HK-2 (cell line): Measurements from ENCODE around the gene POC1A.

ENCODE experiments used
- DNase-seq: peaks from one replicate; pipeline ENCODE4 v3.0.0-alpha.2; 2018; ENCODE audit not compliant: unreplicated experiment

Gene POC1A

DNA sequence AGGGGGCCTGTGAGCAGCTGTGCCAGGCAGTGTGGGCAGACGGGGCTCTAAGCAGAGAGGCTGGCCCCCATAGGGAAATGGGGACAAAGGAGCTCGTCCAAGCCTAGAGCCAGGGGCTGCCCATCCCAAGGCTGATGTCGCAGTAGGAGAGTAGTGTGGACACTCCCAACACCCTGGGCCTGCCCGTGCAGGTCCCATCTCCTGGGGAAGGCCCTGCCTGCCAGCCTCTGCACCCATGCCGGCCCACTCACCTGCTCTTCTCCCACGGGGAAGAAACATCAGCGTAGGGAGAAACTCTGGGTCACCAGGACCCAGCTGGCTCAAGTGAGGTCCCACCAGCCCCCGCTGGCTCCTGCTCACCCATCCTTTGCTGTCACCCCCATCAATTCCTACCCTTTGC, 87.2 kb downstream of the POC1A start:
- no peak for DNase-seq

DNA sequence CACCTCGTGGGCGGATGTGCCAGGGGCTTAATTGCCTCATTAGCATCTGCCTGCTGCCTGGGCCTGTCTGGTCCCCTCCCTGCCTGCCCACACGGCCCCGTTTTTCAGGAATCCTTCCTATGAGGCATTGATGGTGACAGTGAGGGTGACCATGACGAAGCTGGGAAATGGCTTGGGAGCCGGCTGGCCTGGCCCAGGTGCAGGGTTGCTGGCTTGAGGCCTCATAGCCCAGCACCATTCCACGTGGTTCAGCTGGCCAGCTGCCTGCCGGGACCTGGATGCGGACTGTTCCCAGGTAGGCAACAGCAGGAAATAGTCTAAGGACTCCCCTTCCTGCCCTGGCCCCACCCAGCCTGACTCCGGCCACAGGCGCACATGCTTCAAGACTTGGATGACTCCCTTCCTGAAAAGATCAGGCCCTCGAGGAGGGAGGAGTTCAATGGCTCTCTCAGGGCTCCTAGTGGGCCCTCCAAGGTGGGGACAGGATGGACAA, 88.9 kb downstream of the POC1A start:
- DNase-seq: no peak

DNA sequence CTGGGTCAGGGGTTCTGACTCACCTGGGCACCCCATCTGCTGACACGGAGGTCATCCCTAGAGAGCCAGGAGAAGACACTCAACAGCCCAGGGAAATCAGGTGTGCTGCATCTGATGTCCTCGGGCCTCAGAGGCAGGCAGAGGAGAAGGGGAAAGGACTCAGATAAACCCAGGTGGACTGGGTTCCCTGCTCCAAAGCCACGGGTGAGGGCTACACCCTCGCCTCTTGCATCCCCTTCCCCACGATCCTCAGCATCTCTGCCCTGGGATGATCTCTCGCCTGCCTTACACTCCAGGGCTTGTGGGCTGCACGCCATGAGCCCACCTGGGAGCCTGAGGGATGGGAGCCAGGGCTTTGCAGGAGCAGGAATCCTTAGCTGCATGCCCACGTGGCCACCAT, 89.7 kb downstream of the POC1A start:
- no peak for DNase-seq

DNA sequence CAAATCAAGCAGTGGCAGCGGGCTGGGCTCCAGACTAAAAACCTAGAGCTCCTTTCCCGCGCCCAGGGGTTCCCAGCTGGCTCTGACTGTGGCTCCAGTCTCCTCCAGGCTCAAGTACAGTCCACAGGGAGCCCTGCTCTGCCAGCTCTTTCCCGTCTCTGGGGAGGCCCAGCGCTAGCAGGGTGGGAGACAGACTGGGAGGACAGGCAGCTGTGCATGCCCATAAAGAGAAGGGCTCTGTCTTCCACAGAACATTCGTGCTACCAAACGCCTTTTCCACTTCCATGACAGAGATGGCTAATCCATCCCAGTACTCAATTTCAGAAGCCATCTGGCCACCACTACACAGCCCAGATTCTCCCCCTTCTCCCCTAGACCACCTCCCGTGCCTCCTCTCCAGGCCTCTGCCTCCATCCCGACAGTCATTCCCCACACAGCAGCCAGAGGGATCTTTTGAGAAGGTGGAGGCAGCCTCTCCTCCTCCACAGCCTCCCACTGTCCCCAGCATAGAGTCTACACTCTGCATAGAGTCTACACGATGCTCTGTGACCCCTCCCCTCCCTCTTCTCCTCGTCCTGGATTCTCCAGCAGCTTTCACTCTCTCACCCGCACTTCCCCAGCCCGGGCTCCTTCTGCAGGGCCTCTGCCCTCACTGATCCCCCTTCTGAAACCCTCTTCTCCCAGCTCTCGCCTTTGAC, 91.0 kb downstream of the POC1A start:
- no peak for DNase-seq

DNA sequence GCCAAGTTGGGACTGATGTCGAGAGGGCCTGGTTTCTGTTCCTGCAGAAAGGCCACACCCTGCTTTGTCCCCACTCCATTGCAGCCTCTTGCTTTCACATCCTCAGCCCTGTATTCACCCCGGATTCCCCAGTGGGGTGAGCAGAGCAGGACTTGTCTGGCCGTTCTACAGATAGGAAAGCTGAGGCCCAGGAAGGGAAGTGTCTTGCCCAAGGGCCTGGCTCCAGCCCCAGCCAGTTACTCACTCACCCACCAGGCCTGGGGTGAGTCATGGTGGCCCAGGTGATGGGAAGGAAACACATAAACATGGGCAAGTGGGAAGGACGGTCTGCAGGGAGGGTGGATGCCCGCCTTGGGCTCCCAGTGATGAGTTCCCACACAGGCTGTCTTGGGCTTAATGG, 91.7 kb downstream of the POC1A start:
- peak; percentile 79 for DNase-seq

DNA sequence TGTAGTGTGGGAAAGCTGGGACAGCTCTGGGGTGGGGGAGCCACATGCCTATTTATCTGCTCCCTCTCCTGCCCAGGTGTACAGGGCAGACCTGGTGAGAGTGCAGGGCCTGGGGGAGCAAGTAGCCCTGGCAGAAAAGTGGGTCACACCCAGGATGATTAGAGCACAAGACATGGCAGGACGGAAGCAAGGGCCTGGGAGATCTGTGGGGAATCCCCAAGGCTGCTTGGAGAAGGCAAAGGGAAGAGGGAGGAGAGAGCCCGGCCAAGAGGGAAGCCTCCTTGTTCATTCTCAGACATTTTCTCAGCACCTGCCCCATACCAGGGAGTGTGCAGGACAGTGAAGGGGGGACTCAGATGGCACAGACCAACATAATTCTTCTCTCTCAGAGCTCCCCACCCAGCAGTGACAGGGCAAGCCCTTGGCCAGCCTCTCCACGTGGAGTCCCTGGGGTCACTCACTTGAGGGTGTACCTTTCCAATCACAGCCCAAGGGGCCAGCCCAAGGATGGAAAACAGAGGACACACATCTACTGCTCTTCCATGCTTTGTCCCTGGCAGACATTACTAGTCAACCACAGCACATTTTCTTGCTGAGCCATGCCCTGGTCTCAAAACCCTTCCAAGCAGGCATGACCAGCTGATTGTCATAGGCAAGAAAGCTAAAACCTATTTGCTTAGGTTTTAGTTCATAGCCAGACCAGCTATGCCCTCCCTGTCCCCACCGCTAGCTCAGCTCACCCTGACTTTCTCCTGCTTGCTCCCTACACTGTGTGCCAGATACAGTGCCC, 92.9 kb downstream of the POC1A start:
- DNase-seq: no peak

DNA sequence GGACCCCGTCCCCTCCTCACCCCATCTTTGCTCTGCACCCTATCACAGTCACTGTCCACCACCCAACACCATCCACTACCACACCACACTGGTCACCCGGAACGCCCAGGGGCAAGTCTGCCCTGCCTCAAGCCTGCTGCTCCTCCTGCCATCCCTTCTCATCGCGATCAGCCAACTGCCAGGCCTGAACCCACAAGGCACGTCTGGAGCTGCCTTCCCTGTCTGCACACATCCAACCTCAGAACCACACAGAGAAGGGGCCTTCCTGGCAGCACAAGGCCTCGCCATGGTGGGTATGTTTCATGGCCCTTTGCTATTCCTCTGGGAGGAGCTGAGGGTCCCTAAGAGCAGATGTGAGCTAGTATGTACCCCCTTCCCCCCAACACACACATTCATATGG, 94.4 kb downstream of the POC1A start:
- no peak for DNase-seq

DNA sequence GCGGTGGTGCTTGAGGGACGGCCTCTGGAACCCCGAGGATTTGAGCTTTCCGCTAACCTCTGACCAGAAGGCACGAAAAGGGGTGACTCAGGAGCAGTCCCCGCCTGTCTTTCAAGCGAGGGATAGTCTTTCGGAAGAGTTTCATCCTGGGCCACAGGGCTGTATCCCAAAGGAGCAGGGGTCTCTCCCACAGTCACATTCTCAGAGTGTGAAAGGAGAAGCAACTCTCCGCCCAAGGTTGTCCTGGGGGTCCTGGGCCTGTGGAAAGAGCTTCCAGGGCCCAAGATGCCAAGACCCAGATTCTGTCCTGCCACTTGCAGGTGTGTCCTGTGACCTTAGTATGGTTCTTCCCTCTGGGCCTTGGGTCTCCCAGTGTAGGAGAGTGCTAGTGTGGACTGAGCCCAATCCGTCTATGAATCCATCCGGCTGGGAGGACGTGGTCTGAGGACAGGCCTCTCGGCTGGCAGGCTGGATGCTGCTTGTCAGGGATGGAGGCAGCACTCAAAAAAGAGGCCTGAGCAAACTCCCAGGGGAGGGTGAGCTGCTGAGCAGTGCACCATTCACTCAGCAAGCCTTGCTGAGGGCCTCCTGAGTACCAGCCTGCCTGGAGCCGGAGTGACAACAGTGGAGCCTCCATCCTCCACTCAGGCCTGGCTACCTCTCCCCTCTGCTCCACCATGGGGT, 96.3 kb downstream of the POC1A start:
- no peak for DNase-seq

DNA sequence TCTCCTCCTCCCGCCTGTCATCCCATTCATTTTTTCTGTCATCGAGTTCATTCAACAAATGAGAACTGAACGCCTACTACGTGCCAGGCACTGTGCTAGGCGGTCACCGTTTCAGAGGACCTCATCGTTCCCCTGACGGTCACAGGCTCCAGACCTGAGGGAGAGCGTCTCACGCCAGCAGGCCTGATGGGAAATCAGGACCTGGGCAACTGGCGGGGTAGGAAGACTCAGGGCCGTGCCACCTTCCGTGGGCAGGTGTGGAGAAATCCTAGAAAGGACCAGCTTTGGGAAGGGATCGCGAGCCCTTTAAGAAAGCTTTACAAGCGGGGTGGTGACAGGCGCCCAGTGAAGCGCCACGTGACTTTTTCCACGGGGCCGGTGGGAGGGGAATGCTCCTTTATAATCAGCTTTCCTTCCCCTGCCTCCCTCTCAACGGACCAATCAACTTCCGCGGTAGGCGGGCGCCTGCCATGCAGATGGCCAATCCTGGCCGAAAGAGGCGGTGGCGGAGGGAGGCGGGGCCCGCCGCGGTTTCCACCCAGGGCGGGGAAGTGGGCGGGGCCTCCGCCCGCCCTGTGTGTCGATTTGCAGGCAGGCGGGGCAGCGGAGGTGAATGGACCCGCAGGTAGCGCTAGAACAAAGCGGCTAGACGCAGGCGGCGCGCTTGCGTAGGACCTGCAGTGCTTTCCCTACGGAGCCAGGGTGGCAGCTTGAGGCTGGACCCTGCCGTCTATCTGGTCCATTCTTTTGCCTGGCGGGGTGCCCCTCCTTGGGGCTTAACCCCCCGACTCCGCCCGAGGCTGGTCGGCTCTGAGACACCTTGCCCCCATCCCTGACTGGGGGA, 97.0 kb downstream of the POC1A start:
- DNase-seq: peak; percentile 97

DNA sequence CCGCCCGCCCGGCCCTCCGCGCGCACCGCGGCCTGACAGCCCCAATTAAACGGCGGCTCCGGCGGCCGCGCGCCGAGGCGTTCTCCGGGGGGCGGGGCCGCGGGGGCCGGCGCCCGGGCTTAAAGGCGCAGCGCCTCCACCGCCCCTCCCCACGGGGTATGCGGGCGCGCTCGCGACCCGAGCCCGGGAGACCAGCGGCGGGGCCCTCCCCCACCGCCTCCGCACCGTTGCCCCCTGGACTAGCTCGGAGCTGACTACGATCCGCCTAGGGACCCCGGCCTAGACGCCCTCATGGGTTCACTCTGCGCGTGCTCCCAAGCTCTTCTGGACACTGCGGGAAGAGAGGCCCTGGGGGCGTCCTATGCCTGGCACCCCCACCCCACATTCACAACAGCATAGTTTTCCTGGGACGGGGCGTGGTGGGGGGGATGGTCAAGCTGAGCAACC, 97.7 kb downstream of the POC1A start, which contains the start of gene DUSP7:
TSS of gene DUSP7 (minus strand) at position 51 of the 447 bp plus-strand sequence. CDS start 205 bp downstream, outside the sequence.
- DNase-seq: peak; percentile 44

DNA sequence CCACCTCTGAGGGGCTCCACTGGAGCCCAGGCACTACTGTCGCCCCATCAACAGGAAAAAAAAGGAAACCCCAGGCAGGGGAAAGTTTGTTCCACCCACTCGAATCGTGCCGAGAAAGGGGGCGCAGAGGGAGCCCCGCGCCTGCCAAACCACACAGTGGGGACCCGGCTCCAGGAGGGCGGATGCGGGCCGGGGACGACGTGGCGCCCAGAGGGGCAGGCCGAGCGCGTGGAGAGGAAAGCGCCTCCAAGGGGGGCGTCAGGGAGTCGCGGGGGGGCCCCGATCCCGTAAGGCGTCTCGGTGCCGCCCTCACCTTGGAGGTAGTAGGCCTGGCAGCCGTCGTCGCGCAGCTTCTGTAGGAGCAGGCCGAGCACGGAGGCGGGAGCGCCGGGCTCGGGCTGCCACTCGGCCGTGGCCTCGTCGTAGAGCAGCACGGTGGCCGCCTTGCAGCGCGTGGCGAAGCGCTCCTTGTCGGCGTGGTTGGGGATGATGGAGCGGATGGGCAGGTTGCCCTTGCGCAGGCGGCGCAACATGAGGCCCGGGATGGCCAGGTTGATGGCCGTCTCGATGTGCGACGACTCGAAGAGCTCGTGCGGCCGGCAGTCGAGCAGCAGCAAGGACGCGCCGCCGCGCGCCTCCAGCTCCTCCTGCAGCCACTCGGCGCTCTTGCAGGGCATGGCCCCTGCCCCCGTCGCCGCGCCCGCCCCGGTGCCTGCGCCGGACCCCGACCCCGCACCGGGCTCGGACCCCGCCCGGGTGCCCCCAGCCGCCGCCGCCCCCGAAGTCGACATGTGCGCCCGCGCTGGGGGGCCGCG, 98.5 kb downstream of the POC1A start:
- peak; percentile 44 for DNase-seq

DNA sequence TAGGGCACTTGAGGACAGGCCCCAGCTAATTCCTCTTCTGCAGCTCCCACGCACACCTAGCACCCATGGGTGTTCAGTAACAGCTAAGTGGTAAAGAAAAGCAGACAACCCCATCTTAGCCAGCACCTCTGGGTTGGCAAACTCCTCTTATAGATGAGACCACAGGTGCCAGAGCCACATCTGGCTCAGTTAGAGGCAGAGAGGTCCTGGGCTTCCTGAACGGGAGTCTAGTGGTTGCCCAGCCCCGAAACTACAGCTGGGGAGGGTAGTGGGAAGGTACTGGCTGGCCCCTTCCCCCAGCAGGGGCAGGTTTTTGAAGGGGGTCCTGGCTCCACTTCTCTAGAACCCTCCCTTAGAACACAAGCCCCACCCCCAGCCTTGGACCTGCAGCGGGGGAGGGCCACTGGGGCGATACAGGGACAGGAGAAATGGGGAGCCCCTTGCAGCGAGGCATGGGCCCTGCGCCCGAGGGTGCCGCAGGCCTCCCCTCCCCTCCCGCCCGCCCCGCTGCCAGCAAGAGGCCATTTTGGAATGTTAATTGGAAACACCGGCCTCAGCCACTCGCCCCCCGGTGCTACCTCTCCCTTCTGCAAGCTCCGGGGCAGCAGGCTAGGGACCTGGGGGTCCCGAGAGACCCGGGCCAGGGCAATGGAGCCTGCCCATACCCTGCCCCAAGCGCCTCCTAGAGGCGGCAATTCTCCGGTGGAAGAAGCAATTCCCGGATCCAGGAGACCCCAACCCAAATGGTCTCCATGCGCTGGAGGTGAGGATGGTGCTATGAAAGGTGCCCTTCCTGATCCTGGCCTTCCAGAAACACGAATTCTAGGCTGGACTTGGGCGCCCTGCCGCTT, 99.3 kb downstream of the POC1A start:
- DNase-seq: no peak

DNA sequence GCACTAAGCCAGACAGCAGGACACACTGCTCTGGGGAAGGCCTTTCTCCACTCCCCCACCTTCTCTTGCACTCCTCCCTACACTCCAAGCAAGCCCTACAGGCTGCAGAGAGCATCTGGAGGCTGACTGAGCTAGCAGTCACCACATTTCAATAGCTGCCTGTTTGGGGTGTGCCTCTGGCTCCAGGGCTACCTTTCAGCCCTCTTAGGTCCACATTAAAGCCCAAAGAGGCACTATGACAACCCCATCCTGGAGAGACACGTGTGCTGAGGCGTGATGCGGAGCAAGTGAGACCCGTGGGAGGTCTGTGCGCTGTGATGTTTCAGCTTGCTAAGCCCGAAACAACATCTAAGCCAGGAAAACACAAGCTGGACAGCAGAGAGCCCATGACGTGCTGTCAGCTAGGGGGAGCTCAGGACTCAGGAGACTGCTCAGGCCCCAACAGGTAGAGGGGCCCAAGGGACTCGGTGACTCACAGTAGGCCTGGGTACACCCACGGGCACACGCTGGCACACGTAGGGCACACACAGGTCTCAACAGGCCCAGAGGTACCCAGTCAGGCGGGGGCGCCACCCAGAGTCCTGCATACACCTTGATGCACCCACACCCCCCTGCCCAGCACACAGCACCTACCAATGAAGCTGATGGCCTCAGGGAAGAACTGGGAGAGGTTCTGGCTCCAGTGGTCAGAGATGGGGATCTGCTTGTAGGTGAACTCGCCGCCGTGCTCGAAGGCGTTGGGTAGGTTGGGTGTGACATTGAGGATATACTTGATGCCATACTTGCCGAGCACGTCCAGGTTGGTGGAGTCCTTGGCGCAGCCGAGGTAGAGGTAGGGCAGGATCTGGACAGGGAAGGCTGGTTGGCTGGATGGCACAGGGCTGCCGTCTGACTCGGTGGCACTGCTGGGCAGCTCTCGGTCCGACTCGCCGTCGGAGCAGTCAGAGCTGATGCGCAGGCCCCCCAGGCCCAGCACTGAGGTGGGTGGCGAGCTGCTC, 100.6 kb downstream of the POC1A start:
- no peak for DNase-seq

DNA sequence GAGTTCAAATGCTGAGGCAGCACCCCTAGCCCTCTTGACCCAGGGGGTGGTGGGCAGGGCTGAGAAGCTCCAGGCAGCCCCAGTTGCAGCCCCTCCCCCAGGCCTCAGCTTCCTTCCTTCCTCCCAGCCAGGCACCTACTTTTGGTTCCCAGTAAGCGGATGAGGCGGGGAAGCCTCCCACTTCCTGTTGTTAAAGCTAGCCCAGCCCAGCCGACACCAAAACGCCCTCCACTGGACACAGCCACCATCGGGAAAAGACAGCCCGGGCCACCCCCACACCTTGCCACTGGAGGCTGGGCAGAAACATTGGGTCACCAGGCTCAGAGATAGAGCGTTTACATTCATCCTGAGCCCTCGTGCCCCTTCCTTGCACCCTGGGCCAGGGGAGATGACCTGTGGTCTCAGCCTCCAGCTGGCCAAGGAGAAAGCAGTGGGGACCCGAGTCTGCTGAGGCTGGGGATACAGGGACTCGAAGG, 101.4 kb downstream of the POC1A start:
- peak; percentile 79 for DNase-seq

DNA sequence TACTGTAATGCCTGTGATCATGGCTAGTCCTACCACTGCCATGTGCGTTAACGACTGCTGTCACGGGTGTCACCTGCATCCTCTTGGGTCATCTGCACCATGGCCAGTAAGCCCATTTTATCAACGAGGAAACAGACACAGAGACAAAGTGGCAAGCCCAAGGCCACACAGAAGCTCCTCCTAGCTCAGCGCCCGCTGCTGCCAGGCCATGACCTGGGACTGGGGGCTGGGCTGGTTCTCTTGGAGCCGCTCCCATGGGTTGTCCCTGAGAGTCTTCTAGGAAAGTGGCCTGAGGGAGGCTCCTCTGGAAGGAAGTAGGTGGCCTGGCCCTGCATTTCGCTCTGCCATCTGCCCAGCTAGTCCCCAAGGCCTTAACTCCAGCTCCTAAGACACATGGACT, 102.8 kb downstream of the POC1A start:
- no peak for DNase-seq

DNA sequence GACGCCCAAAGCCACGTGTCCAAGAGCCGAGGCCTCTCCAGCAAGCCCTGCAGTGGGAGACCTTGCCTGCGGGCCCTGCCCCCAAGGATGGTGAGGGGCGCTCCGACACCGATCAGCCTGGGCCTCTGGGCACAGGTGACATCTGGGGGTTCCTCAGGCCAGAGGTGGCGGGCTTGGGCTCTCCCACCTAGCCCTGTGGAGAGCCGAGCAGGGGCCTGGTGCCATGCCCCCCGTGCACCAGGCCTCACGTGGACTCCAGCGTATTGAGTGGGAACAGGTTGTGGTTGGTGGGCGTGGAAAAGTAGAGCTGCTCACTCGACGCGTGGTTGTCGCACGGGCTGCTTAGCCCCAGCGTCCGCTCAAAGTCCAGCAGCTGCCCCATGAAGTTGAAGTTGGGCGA, 103.7 kb downstream of the POC1A start:
- DNase-seq: no peak

DNA sequence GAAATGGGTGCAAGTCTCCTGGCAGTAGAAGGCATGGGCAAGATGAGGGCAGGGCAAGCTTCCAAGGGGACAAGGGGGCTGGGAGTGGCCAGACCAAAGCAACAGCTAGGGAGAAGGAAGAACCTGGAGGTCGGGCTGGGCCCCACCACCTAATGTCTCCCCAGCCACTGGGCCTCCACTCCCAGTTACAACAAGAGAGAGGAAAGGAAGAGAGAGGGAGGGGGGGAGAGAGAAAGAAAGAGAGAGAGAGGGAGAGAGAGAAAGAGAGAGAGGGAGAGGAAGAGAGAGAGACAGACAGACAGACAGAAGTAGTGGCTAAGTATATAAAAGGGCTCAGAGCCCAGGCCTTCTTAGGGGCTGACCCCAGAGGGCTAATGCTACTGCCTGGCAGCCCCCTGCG, 104.7 kb downstream of the POC1A start:
- no peak for DNase-seq

DNA sequence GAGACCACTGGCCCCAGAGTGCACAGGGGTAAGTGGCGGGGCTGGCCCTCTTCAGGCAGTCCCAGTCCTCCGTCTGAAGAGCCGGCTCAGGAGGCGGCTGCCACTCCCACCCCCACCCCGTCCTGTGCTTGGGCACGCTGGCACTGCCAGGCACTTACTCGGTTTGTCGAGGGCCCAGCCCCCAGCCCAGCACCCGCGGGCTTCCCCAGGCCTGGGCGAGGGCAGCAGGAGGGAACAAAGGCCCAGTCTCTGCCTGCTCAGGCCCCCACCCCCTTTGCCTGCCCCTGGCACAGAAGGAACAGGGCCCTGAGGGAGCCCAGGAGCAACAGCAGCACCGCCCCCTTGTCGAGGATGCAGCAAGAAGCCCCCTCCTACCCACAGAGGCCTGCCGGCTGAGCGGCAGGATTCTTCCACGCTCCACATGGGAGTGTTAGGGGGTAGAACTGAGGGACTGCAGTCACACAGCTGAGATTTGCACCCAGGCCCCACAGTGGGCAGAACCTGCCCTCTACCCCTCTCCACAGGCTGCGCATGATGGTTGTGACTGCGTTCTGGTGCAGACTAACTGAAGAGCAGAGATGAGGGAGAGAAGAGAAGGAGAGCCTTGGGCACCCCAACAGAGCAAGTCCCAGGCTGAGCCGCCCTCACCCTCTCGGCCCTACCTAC, 106.8 kb downstream of the POC1A start:
- DNase-seq: no peak
